ENCODE results near the gene LHPP. TPM values are rescaled to one million over a fixed set of nuclear protein-coding genes. Genes with fewer than 3 reads are reported as not detected.

Gene LHPP
- total RNA-seq, 1 donor from 2014 or later = 13.9 TPM

GRCh38 chr10:124652701-124653100, 191.1 kb downstream of the LHPP start:
- DNase-seq (ENCODE audit: low spot score) = no peak
- intact Hi-C loops (cut with DNase I) = no loop called here

DNA sequence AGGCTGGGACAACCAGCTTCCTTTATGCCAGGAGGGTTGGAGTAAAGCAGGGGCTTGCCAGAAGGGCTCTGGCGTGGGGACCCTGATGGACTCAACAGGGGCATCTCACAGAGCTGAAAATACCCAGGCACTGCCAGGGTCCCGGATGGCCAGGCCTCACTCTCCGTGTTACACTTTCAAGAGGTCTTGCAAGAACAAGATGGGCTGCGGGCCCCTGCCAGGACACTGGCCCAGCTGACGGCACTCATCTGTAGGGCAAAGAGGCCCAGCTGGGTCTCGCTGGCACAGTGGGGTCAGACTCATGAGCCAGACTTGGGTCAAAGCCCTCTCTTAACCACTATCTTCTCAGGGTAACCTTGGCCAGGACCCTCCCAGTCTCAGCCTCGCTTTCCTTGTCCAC, 191.7 kb downstream of the LHPP start:
- no peak for DNase-seq (ENCODE audit: low spot score)
- intact Hi-C loops (cut with DNase I) = no loop called here

DNA sequence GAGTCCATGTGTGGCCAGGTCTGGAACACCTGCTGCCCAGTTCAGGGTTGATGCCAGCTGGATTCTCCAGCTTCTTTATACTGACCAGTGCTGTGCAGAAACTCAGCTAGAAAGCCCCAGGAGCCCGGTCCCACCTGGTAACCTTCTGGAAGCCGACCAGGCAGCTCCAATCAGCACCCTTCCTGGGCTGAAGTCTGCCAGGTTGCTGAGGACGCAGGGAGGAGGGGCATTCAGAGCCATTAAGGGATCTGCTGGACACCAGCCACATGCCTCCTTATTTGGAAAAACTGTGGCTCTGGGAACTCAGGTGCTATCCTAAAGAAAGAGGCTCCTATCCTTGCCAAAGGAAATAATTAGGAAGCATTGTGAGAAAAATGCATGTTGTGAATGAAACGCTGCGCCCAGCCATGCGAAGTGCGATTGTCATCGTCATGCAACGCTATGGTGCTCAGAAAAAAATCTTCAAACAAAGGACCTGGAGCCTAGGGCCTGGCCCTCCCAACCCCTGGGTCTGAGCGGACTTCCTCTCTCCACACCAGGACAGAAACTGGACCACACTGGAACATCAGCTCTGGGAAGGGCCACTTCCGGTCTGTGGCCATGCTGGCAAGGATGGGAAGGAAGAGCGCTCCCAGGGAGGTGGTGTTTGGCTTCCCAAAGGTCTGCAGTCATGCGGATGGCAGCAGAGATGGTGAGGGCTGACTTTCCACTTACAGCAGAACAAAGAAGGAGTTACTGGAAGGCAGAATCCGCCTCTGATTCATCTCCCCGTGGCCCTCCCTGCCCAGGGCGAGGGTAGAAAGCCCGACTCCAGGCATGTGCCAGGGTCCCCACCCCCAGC, 192.4 kb downstream of the LHPP start:
- intact Hi-C loops (cut with DNase I) = no loop called here
- DNase-seq (ENCODE audit: low spot score) = no peak

- intact Hi-C loops (cut with DNase I) = no loop called here
- no peak for DNase-seq (ENCODE audit: low spot score)
Observed at GRCh38 chr10:124654686-124655085, 193.1 kb downstream of the LHPP start.

GRCh38 chr10:124655191-124656112, 193.8 kb downstream of the LHPP start:
- intact Hi-C loops (cut with DNase I) = no loop called here

DNA sequence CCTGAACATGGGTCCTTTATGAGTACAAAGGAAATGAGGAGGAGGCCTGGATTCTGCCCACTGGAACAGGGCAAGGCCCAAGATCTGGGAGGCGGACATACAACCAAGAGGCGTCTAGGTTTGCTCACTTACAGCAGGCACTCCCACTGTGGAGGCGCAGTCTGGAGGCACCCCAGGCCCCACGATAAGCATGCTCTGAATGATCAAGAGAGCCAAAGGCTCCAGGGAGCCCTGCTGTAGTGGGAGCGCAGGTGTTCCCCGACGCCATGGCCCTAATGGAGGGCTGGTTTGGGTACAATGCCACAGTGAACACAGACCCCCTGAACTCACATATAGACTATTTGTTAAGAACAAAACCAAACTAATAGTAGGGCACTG, 194.5 kb downstream of the LHPP start:
- intact Hi-C loops (cut with DNase I) = no loop called here
- no peak for DNase-seq (ENCODE audit: low spot score)

More at GRCh38 chr10:124655191-124656112, 193.8 kb downstream of the LHPP start:
- no peak for DNase-seq (ENCODE audit: low spot score)

DNA sequence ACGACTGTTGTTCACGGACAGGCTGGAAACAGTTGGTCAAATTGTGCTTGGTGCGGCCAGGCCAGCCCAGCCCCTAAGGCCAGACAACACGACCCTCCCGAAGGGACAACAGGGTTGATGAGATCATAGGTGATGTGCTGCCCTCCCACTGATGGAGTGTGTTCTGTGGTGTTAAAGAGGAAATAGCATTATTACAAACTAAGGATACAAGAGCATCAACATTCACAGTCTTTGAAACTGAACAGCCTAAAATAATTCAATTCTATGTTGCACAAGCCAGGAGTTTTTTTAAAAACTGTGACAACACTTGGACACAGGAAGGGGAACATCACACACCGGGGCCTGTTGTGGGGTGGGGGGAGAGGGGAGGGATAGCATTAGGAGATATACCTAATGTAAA, 194.9 kb downstream of the LHPP start:
- DNase-seq (ENCODE audit: low spot score) = no peak
- intact Hi-C loops (cut with DNase I) = no loop called here

- DNase-seq (ENCODE audit: low spot score) = no peak
- intact Hi-C loops (cut with DNase I) = no loop called here
Observed at GRCh38 chr10:124657806-124658205, 196.2 kb downstream of the LHPP start.

- intact Hi-C loops (cut with DNase I) = no loop called here
Observed at GRCh38 chr10:124658591-124659242, 197.1 kb downstream of the LHPP start.

GRCh38 chr10:124659380-124659779, 197.8 kb downstream of the LHPP start:
- intact Hi-C loops (cut with DNase I) = no loop called here
- DNase-seq (ENCODE audit: low spot score) = no peak

More at GRCh38 chr10:124658591-124659242, 197.1 kb downstream of the LHPP start:
- no peak for DNase-seq (ENCODE audit: low spot score)

- DNase-seq (ENCODE audit: low spot score) = no peak
- intact Hi-C loops (cut with DNase I) = no loop called here
Observed at GRCh38 chr10:124660404-124661125, 198.9 kb downstream of the LHPP start.

DNA sequence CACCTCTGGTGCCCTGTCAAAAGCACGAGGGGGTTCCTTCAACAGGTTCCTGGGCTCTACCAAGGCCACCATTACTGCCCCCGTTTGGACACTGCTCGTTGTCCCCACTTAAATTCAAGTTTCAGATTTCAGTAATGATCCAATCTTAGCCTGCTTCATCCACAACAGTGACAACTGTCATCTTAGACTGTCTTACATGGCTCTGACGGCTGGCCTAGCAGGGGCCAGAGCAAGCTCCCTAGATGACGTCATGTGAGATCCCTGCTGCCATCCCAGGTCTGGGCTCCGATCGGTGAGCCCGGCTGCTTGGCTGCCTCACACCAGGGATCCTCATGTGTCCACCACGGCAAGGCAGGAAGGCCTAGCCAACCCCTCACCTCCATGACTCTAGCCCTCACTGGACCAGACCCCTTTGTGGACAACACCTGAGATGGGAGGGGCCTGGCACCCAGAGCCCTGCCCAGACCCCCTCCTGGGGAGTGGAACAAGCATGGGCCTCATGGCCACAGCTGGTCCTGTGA, 200.1 kb downstream of the LHPP start:
- intact Hi-C loops (cut with DNase I) = no loop called here
- no peak for DNase-seq (ENCODE audit: low spot score)

GRCh38 chr10:124663228-124663627, 201.6 kb downstream of the LHPP start:
- no peak for DNase-seq (ENCODE audit: low spot score)
- intact Hi-C loops (cut with DNase I) = no loop called here

Other genes with a start within 250 kb of the LHPP start
- 38.0 TPM for gene OAT, start 42.9 kb upstream of the LHPP start, total RNA-seq
- not detected for gene NKX1-2, start 11.8 kb upstream of the LHPP start, total RNA-seq

All from cardiac septum (tissue), 1 donor.